NCI-H1694 (cell line): Measurements from ENCODE around the gene TRMT61B.

Experiments used
- DNase-seq: peaks from one replicate; lab custom pipeline; 2025; lab: John Stamatoyannopoulos, UW

TRMT61B gene

DNA sequence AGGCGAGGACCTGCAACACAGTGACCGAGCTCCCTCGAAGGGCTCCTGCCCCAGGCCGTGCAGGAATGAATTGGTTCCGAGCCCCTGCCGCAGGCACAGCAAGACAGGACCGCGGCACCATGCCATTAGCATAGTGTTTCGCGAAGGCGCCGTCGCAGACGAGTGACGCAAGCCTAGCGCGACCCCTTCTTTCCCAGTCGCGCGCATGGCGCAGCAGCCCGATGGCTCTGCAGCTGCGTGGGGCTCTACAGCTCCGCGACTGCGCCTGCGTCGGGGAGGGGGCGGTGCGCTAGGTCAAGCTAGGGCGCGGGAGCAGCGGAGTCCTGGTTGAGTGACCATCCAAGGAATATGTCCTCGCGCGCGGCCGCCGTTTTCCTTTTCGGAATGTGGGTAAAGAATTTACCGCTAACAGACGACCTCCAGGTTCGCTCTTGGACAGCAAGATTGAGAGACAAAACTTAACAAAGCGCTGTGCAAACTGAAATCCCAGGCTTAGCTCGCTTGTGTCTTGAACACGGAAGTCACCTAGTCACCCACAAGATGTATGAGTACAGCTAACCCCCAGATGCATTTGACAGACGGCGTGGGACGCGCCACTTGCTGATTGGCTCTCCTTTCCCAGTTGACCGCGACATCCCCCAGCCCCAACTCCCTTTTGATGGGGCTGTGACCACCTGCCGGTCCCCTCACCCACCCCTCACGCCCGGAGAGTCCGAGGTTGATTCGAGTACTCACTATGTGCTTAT, at the start of gene TRMT61B:
TRMT61B (minus strand) TSS at position 164 of the 746 bp plus-strand sequence; CDS start at position 132, 32 bp downstream.
- peak; percentile 95 for DNase-seq

- no peak for DNase-seq
These were observed 45.8 kb upstream of the TRMT61B start for GRCh38 chr2:28915939-28916338.

DNA sequence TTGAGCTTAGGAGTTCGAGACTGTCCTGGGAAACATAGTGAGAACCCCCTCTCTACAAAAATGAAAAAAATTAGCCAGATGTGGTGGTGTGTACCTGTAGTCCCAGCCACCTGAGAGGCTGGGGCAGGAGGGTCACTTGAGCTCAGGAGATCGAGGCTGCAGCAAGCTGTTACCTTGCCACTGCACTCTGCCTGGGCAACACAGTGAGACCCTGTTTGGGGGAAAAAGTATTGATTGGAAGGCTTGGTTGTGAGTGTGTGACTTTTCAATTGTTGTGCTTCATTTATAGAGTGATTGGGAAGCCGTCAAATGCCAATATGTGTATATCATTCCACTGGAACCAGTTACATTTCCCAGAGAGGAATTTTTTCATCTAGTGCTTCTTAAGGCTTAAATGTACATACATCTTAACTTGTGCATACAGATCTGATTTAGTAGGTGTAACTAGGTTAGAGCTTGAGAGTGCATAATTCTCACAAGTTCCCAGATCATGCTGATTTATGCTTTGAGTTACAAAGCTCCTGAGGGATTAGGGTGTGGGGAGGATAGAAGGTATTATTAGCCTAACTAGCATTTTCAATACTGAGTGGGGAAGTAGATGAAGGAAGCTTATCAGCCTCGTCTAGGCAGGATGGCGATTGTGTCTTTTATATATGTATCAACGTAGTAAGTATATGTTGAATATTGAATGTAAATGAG, 39.7 kb upstream of the TRMT61B start:
- DNase-seq = no peak

DNA sequence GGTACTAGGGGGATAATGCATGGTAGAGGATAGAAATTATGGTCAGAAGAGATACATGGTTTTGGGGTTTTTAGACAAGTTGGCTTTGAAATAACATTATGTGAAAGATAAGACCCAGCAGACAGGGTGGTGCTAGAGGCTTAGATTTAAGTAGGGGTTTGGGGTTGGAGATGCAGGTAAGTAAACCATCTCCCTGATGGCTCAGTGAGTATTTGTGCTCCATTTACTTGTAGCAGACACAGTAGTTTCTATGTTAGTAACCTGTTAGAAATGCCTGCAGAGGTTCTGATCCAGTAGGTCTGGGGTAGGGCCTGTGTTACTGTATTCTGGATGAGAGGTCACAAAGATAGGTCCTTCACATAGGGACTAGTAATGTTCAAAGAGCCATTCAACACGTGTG, 38.1 kb upstream of the TRMT61B start:
- no peak for DNase-seq

- DNase-seq = no peak
These were observed 36.7 kb upstream of the TRMT61B start for GRCh38 chr2:28906821-28907220.

GRCh38 chr2:28906376-28906775, 36.3 kb upstream of the TRMT61B start:
- DNase-seq = no peak

DNA sequence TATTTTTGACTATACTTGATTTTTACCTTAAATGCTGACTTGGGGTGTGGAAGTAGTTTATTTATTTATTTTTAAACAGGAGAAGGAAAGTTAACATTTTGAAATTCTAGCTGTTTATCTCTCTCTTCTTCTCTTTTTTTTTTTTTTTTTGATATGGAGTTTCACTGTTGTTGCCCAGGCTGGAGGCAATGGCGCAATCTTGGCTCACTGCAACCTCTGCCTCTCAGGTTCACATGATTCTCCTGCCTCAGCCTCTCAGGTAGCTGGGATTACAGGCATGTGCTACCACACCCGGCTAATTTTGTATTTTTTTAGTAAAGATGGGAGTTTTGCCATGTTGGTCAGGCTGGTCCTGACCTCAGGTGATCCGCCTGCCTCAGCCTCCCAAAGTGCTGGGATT, 35.4 kb upstream of the TRMT61B start:
- no peak for DNase-seq

GRCh38 chr2:28904802-28905457, 34.8 kb upstream of the TRMT61B start:
- no peak for DNase-seq

DNA sequence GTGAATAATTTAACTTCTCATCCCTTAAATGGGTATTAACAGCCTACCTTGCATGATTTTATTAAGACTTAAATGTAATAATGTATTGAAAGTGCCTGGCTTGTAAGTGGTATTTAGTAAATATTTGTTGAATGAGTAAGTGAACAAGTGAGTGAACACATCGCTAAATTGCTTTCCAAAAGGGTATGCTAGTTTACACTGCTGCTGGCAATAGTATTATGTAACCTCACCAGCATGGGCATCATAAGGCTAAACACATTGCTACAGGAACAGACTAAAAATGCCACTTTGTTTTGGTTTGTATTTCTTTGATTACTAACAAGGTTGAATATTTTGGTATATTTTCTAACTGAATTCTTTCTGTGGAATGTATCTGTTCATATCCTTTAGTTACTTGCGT, 34.2 kb upstream of the TRMT61B start:
- DNase-seq = no peak

DNA sequence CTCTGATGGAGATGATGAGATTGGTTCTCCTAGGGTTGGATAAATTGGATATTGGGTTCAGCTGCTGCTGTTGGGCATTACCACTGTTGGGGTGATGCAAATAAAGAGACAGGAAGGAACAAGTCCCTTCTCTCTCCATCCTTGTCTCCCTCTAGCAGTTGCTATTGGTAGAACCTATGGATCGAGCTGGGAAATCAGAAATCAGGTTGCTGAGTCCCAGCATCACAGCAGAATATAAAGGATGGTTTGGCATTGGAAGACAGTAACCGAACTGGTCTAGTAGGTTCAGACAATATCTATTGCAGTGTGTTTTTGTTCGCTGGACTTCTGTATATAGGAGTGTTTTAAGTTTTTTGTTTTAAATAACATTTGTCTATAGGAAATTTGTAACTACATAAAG, 32.5 kb upstream of the TRMT61B start:
- DNase-seq = no peak

DNA sequence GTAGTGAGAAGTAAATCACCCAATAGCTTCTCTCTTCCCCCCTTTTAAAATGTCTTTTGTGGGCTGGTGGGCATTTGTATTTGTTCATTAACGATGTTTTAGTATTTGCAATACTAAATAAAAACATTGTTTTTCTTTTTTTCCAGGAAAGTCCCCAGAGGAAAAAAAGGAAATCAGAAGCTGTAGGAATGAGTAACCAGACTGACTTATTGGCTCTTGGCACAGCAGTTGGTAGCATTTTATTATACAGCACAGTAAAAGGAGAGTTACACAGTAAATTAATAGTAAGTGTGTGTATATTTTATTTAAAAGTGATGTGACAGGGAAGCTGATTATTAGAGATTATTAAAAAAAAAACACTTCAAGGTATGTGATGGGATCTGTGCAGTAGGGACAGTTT, 31.7 kb upstream of the TRMT61B start:
- no peak for DNase-seq

GRCh38 chr2:28901202-28901601, 31.1 kb upstream of the TRMT61B start:
- DNase-seq = no peak

DNA sequence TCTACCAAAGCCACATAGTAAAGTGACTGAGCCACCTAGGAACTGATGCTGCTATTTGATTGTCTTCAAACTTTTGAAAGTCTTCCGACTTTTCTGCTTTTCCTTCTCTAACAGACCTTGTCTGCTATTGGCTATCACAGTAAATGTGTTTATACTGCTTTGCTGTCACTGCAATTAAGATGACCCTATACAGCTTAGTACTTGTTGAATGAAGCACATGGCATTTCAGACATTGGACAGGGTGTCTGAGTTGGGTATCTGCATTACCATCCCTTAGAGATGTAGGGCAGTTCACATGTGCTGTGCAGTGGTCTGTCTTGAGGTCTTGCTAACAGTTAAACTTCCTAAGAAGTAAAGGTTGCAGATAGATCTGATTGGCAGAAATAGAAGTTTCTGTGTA, 27.9 kb upstream of the TRMT61B start:
- no peak for DNase-seq

- DNase-seq = no peak
These were observed 26.8 kb upstream of the TRMT61B start for GRCh38 chr2:28896906-28897305.

DNA sequence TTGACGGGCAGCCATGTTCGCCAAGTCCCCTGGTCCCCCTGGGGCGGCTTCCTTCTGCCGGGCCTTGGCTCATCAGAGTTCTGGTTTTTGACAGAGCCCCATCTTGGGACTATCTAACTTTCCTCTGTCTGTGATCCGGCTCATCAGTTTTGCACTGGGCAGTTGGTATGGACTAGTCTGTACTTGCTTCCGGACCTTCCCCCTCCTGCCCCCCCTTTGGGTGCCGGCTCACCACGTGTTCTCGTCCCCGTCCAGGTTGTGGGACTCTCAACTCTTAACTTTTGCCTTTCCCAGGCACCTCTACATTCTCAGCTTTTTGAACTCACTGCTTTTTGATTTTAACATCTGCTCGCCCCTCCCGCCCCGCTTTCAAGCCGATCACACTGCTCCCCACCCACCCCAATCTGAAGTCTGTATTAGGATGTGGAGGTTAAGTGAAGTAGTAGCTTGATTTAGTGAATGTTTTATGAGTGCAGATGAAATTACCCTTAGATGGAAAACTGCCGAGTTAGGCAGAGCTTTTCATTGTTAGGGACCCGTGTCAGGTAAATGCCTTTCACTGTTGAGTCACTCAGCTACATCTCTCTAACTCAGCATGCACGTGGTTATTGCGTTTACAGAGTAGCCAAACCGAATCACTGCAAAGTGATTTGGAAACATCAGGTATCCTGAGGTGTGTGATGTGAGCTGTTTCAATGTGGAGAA, 25.2 kb upstream of the TRMT61B start:
- no peak for DNase-seq

DNA sequence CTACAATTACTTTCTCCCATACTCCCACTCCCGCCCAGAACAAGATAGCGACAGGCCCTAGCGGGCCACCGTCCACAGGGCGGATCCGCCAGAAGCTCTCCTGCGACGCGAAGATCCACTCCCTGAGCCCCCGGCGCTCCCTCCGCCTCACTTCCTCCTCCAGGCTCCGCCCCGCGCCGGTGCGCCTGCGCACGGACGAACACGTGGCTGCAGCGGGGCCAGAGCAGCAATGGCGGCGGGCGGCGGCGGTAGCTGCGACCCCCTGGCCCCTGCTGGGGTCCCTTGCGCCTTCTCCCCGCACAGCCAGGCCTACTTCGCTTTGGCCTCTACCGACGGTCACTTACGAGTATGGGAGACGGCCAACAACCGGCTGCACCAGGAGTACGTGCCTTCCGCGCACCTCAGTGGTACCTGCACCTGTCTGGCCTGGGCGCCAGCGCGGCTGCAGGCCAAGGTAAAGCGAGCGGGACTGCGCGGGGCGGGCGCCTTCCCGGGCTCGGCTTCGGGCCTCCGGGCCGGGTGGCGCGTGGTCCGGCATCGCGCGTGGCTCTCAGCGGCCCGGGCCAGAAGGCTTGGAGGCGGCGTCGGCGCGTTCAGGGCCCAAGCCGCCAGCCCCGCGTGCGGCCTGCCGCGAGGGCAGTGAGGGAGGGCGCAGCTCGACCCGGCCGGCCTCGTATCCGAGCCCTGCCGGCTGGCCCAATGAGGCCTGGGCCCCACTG, 24.5 kb upstream of the TRMT61B start, which contains the start of gene WDR43:
WDR43 (plus strand) TSS at position 198 of the 719 bp plus-strand sequence; CDS start at position 230, 32 bp downstream.
- DNase-seq = peak; percentile 97

GRCh38 chr2:28893488-28893887, 23.4 kb upstream of the TRMT61B start:
- no peak for DNase-seq

DNA sequence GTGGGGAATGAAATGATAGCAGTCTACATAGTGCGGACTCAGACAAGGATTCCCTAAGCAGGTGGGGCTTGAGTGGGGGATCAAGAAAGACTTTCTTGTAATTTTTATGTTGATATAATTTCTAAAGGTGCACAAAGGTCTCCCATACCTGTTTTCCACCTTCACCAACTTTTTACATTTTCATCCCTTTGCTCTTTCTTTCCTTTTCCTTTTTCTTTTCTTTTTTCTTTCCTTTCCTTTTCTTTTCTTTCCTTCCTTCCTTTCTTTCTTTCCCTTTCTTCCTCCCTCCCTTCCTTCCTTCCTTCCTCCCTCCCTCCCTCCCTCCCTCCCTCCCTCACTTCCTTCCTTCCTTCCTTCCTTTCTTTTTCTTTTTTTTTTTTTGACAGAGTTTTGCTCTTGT, 10.1 kb upstream of the TRMT61B start:
- no peak for DNase-seq

DNA sequence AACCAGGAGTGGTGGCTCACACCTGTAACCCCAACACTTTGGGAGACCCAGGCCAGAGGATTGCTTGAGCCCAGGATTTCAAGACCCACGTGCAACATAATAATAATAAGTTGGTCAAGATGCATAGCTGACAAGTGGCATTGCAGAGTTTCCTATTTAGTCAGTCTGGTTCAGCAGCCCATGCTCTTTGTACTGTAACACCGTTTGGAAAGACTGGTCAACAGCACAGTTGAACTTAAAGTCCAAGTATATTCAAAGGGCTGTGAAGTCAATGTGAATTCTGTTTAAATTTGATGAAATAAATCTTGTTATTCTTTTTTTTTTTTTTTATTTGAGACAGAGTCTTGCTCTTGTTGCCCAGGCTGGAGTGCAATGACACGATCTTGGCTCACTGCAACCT, 1.5 kb upstream of the TRMT61B start:
- DNase-seq = no peak

- no peak for DNase-seq
These were observed 489 bp downstream of the TRMT61B start for GRCh38 chr2:28869494-28870145.

DNA sequence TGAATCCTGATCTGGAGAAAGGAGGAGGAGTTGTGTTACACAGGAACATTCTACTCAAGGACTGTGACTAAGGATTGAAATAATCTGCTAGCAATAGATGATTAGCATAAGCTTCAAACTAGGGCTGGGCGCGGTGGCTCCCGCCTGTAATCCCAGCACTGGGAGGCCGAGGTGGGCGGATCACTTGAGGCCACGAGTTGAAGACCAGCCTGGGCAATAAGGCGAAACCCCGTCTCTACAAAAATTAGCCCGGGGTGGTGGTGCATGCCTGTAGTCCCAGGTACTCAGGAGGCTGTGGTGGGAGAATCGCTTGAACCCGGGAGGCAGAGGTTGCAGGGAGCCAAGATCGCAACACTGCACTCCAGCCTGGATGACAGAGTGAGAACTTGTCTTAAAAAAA, 1.5 kb downstream of the TRMT61B start:
- DNase-seq = no peak
